ENCODE measurements around the gene BCL11B. TPM values are rescaled to one million over a fixed set of nuclear protein-coding genes. Genes with fewer than 3 reads are reported as not detected.

BCL11B gene
- total RNA-seq, 1 experiment from 2014 or later, result 0.24 TPM

DNA sequence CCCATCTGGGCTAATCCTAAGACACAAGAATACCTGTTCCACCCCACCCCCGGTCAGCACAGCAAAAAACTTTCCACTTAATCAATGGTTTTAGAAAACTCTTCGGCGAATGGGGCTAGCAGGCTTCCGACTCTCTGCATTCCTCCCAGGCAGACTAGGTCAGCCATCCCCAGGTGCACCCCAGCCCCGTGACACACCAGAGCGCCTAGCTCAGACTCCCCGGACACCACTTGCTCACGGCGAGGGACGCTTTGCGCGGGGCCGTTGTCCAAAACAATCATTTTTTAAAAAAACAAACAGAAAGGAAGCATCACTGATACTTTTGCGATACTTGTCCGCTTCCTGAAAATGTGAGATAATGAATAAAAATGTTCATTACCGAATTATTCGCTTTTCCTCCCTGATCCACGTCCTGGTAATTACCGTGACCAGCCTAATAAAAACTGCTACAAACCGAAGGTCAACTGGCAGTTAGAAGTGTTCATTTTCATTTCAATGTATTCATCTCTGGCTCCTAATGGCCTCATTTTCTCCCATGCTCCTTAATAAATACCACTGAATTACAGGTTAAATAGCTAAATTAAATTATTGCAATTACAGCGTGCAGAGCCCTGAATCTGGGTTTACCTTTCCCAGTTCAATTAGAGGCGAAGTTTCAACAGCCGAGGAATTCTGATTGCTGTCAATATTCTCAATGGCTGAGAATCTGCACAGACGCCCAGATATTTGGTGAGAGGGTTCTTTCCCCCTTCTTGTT is 73.1 kb downstream of the BCL11B start:
- Mint-ChIP-seq H3K4me1 (ENCODE audit: low read depth, unreplicated experiment) (no peaks in the 10 kb centered on the region), H3K27ac (ENCODE audit: unreplicated experiment) (no peak overlapping the region), H3K4me3 (ENCODE audit: low read depth, unreplicated experiment) (no peak overlapping the region), H3K36me3 (ENCODE audit: insufficient read depth, unreplicated experiment) (no peaks in the 10 kb centered on the region), H3K9me3 (ENCODE audit: low read depth, unreplicated experiment) (no peaks in the 10 kb centered on the region), H3K27me3 (ENCODE audit: unreplicated experiment) (peaks cover 36% of the 10 kb centered on the region)
- DNase-seq, result no peak
- intact Hi-C loops (cut with micrococcal nuclease; ENCODE audit: unreplicated experiment), result no loop called here
- TF ChIP-seq, protein P1, sequence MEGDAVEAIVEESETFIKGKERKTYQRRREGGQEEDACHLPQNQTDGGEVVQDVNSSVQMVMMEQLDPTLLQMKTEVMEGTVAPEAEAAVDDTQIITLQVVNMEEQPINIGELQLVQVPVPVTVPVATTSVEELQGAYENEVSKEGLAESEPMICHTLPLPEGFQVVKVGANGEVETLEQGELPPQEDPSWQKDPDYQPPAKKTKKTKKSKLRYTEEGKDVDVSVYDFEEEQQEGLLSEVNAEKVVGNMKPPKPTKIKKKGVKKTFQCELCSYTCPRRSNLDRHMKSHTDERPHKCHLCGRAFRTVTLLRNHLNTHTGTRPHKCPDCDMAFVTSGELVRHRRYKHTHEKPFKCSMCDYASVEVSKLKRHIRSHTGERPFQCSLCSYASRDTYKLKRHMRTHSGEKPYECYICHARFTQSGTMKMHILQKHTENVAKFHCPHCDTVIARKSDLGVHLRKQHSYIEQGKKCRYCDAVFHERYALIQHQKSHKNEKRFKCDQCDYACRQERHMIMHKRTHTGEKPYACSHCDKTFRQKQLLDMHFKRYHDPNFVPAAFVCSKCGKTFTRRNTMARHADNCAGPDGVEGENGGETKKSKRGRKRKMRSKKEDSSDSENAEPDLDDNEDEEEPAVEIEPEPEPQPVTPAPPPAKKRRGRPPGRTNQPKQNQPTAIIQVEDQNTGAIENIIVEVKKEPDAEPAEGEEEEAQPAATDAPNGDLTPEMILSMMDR (IDR thresholded peaks at IDR 0.05; ENCODE audit: unreplicated experiment), result no peak
- no TSS peak for BruUV-seq (replicated peaks)
- CTCF ChIA-PET, result no interaction called here

DNA sequence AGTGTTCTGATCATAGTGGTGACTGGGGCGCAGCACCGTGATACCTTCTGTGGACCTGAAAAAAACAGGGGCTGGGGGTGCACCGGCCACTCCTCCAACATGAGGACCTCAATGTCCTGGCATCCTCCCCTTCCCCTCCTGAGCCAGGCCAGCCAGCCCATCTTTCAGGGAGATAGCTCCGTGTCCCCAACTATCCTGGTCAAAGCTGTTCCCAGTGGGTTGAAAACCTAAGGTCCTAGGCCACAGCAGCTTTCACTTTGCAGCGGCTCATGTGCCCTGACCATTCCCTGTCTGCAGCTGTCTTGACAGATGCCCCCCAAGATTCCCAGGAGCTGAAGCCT is 75.7 kb downstream of the BCL11B start:
- TF ChIP-seq, protein P1 (IDR thresholded peaks at IDR 0.05; ENCODE audit: unreplicated experiment), result no peak
- no TSS peak for BruUV-seq (replicated peaks)
- H3K9me3 Mint-ChIP-seq (ENCODE audit: low read depth, unreplicated experiment), result no peaks in the 10 kb centered on the region
- no peak overlapping the region for H3K27ac Mint-ChIP-seq (ENCODE audit: unreplicated experiment)
- CTCF ChIA-PET, result no interaction called here
- DNase-seq, result no peak
- intact Hi-C loops (cut with micrococcal nuclease; ENCODE audit: unreplicated experiment), result no loop called here
- peaks cover 9% of the 10 kb centered on the region for H3K36me3 Mint-ChIP-seq (ENCODE audit: insufficient read depth, unreplicated experiment)
- peaks cover 5% of the 10 kb centered on the region for H3K4me1 Mint-ChIP-seq (ENCODE audit: low read depth, unreplicated experiment)
- no peak overlapping the region for H3K4me3 Mint-ChIP-seq (ENCODE audit: low read depth, unreplicated experiment)
- H3K27me3 Mint-ChIP-seq (ENCODE audit: unreplicated experiment), result peaks cover 22% of the 10 kb centered on the region

DNA sequence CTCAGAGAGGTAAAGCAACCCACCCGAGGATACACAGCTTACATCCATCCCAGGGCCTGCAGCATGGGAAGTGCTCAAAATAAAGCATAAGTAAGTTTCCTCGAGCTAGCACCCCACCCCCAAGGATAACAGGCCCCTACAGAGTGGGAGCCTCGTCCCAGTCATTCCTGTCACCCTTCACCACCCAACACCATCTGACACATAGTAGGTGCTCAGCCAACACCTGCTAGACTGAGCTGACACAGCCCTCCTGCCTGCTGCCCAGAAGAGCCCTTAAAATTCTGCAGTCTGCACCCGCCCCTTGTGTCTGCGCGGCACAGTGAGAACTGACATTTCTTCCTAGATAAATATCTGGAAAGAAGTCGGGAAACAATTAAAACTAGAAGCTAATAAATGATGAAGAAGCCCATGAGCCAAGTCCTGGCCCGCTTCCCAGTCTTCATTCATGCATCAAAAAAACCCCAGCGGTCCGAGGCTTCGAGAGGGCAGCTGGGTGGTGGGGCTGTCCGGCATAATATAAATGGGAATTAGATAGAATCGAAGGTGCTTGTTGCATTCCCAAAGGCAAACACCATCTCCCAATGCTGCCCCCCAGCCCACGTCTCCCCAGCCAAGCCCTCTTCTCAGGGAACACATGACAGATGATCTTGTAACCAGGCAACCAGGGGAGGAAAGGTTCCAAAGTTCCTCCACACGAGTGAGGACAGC is 76.2 kb downstream of the BCL11B start:
- no peak overlapping the region for H3K4me3 Mint-ChIP-seq (ENCODE audit: low read depth, unreplicated experiment)
- CTCF ChIA-PET, result no interaction called here
- peaks cover 10% of the 10 kb centered on the region for H3K4me1 Mint-ChIP-seq (ENCODE audit: low read depth, unreplicated experiment)
- intact Hi-C loops (cut with micrococcal nuclease; ENCODE audit: unreplicated experiment), result no loop called here
- H3K36me3 Mint-ChIP-seq (ENCODE audit: insufficient read depth, unreplicated experiment), result peaks cover 9% of the 10 kb centered on the region
- BruUV-seq (replicated peaks), result no TSS peak
- peaks cover 19% of the 10 kb centered on the region for H3K27me3 Mint-ChIP-seq (ENCODE audit: unreplicated experiment)
- H3K27ac Mint-ChIP-seq (ENCODE audit: unreplicated experiment), result no peak overlapping the region
- H3K9me3 Mint-ChIP-seq (ENCODE audit: low read depth, unreplicated experiment), result no peaks in the 10 kb centered on the region
- TF ChIP-seq, protein P1 (IDR thresholded peaks at IDR 0.05; ENCODE audit: unreplicated experiment), result no peak
- no peak for DNase-seq

DNA sequence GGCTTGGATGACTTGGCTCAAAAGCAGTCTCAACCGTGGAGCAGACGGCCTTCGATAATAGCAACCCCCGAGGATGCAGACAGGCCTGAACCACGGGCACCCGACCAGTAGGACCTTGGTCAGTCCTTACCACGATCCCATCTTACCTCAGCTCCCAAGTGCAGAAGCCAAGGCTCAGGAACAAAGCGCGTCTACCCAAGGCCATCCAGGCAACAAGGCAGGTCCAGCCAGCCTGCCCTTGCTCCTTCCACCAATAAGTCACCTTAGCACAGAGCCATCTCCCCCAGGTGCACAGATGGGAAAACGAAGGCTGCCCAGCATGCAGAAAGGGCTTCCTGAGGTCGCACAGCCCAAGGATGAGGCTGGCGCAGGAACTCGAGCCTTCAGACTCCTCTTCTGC is 77.3 kb downstream of the BCL11B start:
- no TSS peak for BruUV-seq (replicated peaks)
- H3K27ac Mint-ChIP-seq (ENCODE audit: unreplicated experiment), result no peak overlapping the region
- peaks cover 19% of the 10 kb centered on the region for H3K27me3 Mint-ChIP-seq (ENCODE audit: unreplicated experiment)
- DNase-seq, result no peak
- no peaks in the 10 kb centered on the region for H3K9me3 Mint-ChIP-seq (ENCODE audit: low read depth, unreplicated experiment)
- H3K4me1 Mint-ChIP-seq (ENCODE audit: low read depth, unreplicated experiment), result peaks cover 10% of the 10 kb centered on the region
- CTCF ChIA-PET, result no interaction called here
- no peak overlapping the region for H3K4me3 Mint-ChIP-seq (ENCODE audit: low read depth, unreplicated experiment)
- intact Hi-C loops (cut with micrococcal nuclease; ENCODE audit: unreplicated experiment), result no loop called here
- H3K36me3 Mint-ChIP-seq (ENCODE audit: insufficient read depth, unreplicated experiment), result peaks cover 9% of the 10 kb centered on the region
- TF ChIP-seq, protein P1 (IDR thresholded peaks at IDR 0.05; ENCODE audit: unreplicated experiment), result no peak
